HG03469 (cell line): ENCODE results near the gene FADS6.

Experiments used
- ATAC-seq: cut with Tn5 transposase; IDR thresholded peaks from one replicate; pipeline ENCODE4 v1.9.1; 2021; ENCODE audit warnings: mild to moderate bottlenecking, moderate library complexity, moderate number of reproducible peaks; ENCODE audit not compliant: unreplicated experiment

The FADS6 gene

DNA sequence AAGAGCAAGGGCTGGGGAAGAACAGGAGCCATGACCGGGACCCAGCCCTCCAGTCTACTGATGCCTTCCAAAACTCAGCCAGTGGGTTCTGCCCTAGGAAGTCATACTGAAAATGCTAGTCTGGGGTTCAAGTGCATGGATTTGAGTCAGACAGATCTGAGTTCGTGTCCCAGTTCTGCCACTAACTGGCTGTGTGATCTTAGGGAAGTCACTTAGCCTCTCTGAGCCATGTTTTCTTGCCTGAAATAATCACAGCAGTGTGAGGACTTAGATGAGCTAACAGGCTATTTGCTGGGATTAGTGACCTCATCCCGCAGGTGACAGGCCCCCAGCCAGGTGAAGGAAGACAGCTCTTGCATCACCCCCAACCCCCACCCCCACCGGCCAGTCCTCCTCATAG is 38.1 kb downstream of the FADS6 start:
- no peak for ATAC-seq

DNA sequence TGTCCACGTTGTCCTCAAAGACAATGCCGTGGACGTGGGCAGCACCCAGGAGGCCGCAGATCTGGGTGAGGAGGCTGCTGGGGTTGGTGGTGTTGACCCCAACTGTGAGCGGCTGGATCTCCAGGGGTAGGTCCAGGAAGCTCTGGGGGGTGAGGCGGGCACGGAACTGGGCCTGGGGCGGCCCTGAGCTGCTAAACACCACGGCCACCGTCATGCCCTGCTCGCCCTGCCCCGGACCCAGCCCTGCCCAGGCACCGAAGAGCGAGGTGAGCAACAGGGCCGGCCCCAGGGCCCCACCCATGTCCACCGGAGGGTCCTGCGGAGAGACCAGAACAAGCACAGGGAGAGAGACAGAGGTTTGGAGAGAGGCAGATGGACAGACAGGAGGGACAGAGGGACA is 38.6 kb downstream of the FADS6 start:
- no peak for ATAC-seq

DNA sequence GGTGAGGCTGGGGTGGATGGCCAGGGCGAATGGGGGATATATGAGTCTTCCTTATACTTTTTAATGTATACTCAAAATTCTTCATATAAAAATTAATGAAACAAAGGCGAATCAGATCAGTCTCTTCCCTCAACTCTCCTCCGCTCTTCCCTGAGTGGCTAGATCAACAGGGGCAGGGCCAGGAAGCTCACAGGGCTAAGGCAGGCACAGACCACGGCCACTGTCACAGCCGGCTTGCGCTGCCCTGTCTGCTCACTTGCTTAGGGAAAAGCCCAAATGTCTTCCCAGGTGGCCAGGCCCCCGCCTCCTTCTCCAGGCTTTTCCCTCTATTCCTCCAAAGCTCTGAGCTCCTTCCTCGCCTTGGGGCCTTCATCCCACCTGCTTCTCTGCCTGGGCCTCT is 39.8 kb downstream of the FADS6 start:
- no peak for ATAC-seq

DNA sequence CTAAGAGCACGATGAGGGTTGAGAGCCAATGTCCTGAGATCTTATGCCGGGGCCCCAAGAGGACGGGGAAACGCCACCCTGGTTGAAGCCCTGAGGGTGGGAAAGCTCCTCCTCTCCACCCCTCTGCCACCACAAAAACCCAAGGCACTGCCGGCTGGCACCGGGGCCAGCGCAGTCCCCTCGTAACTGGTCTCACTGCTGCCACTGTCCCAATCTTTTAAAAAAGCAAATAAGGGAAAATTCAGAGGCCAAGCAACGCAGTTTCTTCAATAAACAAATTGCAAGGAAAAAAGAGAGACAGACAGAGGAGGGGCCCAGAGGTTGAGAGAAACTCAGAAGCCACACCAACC is 40.4 kb downstream of the FADS6 start:
- ATAC-seq = no peak

DNA sequence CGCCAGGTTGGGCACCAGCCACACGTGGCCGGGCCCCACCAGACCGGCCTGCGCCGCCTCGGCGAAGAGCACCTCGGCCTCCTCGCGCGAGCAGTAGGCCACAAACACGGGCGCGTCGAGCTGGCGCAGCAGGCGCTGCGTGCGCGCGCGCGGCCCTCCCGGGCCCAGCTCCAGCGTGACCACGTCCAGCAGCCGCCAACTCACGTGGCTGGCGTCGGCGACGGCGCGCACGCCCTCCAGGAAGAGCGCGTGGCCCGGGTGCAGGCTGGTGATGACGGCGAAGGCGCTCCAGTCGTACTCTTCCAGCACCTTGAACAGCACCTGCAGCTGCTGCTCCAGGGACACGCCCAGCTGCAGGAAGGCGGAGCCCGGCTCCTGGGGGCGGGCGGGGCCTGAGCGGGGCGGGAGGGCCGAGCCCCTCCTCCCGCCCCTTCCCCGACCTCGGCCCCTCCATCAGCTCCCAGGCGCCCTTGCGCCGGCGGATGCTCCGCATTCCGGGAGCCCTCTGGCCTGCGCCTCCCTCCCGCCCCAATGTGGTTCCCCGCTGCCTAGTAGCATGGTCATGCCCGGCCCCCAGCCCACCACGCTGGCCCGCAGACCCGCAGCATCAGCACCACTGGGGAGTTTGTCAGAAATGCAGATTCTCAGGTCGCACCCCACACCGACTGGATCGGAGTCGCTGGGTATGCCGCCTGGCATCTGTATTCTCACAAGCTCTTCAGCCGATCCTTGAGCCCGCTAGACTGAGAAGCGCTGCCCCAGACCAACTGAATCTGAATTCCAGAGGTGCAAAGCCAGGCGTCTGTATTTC is 41.0 kb downstream of the FADS6 start:
- no peak for ATAC-seq

DNA sequence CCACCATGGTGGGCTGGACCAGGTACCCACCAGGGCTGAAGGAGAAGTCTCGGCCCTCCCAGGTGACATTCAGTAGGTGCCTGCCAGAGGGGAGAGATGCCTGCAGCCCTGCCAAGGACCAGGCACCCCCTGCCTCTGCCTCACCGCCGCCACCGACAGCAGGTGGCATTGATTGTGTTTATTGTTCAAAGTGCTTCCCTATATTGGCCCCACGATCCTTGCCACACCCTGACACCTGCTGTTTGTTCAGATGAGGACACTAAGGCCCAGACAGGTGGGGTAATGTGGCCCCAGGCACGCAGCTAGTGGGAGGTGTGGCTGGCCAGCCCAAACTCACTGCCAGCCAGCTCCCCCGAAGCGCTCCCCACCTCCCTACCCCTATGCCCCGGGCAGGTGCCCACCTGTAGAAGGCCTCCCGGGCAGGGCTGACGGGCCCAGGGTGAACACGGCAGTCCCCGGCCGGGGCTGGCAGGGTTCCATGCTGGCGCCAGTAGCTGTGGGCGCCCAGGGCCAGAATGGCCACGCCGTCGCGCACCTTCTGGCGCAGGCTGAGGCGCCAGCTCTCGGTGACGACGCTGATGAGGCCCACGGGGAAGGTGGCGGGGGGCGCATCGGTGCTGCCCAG is 41.7 kb downstream of the FADS6 start:
- no peak for ATAC-seq

DNA sequence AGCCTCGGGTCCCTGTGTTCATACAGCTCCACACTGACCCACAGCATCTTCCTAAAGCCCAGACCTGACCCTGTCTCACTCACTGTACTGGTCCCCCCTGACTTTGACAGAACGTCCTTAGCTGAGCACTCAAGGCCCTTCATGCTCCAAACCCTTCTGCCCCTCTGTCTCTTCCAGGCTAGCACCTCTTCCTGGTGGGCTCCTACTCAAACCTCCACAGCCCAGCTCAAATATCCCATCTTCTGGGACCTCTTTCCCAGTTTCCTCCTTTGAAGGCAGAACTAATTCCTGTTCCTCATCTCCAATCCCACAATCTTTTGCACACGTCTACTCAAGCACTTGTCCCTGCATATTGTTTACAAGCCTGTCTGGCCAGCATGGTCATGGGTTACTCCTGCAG is 42.5 kb downstream of the FADS6 start:
- ATAC-seq = no peak

DNA sequence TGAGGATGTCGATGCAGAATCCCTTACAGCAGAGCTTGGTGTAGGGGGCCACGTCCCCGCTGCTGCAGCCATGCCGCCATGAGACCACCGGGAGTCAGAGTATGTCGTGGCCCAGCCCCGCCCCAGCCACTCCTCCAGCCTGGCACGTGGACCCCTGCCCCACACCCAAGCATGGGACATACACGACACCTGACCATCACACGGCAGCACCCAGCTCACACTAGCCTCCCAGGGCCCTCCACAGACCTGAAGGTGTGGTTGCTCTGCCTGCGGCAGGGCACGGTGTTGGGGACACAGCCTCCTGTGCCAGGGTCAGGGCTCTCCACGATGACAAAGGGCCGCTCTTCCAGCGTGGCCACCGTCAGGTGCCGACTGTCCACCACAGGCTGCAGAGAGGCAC is 43.1 kb downstream of the FADS6 start:
- ATAC-seq = no peak

DNA sequence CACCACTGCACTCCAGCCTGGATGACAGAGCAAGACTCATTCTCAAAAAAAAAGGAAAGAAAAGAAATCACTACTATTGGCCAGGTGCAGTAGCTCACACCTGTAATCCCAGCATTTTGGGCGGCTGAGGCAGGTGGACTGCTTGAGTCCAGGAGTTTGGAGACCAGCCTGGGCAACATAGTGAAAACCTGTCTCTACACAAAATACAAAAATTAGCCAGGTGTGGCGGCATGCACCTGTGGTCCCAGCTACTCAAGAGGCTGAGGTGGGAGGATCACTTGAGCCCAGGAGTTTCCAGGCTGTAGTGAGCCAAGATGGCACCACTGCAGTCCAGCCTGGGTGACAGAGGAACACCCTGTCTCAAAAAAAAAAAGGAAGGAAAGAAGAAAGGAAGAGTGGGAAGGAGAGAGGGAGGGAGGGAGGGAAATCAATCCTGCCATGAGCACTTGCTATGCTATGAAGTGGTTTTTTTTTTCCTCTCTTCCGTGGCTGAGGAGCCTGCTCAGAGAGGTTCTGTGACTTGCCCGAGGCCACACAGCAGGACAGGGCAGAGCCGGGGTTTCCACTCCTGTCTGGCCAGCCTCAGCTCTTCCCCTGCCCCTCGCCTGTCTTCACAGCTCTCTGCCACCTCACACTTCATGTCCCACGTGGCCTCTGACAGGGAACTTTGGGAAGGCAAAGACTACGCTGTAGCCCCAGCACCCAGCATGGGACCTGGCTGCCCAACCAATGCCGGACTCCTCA is 44.6 kb downstream of the FADS6 start:
- no peak for ATAC-seq

DNA sequence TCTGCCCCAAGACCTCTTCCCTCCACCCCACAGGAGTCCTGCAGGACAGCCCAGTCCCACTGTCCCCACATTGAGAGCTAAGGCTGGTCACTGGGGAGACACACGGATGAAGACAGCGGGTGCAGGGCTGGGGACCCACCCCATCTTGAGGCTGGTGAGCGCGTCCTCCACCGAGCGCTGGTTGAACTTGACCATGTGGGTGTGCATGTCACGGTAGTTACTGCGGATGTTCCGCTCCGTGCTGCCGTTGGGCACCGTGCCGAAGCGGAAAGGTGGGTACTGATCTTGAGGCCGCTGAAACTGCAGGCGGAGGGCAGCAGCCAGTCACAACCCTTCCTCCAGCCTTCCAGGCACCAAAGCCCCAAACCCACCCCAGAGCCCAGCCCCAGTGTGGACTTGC is 46.8 kb downstream of the FADS6 start:
- ATAC-seq = no peak

DNA sequence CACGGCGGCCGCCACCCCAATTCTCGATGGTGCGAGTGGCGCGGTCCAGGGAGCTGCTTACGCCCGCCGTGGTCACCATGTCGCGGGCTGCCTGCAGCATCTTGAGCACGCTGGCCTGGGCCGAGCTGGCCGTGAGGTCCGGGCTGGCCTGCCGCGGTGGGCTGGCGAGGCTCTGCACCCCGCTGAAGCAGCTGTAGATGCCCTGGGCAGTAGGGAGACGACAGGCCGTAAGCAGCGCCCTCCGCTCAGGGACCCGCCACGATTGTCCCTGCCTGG is 50.1 kb downstream of the FADS6 start:
- no peak for ATAC-seq

DNA sequence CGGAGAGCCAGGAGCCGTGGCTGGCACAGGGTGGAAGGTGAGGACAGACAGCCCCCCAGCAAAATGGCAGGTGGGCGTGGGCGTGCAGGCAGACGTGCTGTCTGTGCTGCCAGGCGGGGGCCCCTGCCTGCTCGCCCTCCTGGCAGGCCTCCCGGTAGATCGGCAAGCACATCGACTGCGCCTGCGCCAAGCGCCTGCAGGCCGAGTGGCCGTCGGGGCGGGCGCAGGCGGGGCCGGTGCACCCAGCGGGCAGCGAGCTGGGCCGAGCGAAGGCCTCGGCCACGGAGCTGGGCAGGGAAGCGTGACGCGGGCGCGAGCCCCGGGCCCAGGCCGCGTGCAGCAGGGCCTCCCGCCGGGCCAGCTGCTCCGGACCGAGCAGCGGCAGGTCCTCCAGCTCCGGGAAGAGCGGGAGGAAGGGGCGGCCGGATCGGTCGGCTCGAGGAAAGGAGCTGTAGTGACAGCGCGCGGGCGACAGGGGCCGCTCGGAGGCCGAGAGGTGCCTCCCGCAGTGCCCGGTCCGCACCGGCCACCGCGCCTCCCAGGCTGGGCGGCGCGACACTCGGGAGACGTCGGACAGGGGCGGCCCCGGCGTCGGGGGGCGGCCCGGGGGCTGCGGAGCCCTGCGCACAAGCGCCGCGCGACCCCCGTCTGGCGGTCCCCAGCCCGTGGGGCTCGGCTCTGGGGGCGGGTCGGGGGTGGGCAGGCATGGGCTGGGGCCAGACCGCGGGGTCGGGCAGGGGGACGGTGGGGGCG is 50.7 kb downstream of the FADS6 start:
- no peak for ATAC-seq

DNA sequence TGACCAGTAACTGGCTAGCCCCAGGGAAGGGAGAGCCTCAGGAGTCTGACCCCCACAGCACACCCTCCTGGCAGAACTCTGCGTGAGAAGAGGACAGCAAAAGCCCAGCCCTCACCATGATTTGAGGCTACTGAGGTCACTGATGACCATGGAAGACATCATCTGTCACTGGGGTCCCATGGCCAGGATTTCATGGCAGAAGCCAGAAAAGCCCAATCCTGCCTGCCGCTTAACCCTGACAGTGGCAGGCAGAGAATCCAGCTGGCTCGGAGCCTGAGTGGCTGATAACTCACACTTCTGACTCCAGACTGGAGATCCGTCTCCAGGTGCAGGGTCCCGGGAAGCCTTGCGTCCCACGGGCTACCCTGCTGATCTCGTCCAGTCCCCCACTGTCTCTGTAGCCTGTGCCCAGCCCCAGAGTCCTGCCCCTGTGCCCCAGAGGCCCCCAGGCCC is 51.3 kb downstream of the FADS6 start:
- no peak for ATAC-seq

DNA sequence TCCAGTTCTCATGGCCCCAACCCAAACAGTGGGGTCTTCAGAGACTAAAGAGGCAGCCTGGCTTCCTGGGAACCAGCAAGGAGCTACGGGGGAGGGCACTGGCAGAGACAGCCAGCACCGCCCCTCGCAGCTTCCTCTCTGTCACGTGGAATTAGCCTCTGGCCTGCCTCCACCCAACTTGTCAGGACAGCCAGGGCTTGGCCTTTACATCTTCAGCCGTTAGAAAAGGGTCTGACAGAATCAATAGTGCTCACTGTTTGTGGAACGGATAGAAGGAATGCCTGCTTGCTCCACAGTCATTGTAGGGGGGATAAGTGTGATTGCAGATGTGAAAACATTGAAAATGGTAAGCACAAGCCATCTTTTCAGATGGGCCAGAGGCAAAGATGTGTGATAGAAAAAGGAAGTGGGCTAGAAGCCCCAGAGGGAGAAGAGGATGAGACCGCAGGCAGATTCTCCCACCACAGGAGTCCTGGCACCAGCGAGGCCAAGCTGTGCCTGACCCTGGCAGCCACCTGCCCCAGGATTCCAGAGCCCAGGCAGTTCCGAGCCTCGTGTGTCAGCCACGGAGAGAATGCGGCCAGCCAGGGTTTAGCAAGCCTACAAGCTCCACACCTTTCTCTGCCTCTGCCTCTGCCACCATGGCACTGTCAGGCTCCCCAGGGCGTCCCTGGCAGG is 52.3 kb downstream of the FADS6 start:
- ATAC-seq = no peak

DNA sequence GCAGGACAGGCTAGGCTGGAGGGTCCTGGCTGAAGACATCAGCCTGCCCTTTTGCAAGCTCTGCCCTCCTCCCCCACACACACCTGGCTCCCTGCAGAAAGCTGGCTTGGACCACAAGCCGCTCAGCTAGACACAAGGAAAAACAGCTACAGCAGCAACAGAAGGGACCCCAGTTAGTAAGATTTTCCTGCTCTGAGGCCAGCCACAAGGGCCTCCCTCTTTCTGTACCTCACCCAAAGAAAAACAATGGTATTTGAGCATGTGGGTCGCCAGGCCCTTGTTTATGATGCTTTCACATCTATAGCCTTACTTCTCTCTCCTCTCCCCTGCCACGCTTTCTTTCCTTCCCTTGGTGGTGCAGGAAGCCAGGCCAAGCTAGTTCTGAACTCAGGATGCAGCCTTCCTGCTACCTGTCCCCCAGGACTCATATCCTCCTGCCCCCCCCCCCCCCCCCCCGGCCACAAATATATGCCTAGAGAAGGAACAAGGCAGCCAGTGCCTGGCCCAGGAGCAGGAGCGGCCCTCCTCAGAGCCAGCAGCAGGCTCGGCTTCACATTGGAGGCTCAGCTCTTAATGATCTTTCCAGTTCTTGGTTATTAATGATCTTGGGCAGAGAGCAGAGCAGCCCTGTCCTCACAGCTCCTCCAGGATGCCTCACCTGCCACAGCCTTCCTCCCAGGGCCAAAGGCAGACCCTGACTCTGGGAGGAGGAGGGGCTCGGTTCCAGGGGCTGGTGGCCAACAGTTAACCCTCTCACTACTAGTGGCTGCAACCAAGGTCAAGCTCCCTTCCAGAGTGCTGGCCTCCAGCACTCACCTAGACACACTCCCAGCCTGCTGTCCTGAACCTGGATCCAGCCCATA is 53.2 kb downstream of the FADS6 start:
- ATAC-seq = no peak

DNA sequence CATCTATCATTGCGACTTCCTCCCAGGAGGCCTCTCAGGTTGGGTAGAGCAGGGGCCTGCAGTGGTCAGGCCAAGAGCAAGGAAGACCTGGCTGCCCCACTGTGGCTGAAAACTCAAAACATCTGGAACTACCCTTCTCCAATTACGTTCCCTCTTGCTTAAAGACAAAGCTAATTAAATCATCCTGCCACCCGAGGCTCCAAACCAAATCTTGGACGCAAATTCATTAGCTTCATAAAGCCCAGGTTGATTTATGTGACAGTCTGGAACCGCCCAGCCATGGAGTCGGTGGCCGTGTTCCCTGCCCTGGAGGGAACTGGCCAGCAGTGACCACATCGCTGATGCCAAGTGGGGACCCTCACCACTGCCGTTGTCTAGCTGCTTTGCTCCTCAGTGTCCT is 55.2 kb downstream of the FADS6 start:
- ATAC-seq = no peak

DNA sequence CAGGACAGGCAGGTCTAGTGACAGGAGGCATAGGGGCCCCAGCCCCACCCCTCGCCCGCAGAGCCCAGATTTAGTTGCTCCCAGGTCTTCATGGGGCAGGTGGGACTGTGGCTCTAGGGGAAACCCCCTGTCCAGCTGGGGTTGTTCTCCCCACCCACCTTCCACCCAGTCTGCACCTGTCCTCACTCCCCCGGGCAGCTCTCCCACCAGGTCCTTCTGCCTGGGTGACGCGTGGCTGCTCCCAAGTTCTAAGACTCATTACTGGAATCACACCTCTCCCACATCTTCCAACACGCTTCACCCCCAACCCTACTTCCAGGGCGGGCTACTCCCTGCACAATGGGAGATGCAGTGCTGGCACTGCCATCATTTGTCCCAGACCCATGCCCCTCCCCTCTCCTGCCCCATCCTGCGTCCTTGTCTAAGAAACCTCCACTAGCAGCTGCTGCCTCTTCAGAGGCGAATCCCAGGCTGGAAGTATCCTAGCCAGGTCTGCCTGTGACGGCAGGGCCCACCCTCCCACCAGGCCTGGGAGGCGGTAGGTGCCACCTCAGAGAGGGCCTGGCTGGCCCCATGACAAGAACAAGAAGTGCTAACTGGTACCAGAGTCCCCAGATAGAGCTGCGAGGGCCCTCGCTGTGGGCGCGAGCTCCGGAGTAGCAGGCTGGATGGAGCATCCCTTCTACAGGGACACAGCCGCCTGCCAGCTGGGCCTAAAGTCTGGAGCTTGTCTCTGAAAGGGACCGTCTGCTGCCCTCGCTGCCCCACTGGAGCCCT is 56.6 kb downstream of the FADS6 start:
- ATAC-seq = no peak

DNA sequence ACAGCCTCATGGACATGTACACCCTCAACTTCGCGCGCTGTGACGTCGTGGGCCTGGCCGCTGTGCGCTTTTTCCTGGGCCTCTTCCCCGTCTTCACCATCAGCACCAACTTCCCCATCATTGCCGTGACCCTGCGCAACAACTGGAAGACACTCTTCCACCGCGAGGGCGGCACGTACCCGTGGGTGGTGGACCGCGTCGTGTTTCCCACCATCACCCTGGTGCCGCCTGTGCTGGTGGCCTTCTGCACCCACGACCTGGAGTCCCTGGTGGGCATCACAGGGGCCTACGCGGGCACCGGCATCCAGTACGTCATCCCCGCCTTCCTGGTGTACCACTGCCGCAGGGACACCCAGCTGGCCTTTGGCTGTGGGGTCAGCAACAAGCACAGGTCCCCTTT is 57.2 kb downstream of the FADS6 start:
- ATAC-seq = no peak
